Amygdala (tissue), 56 donors: ENCODE measurements around the gene CMTR1.
"Not testable (repeated sequence)": the region's sequence is repeated elsewhere in the genome, so short reads cannot be mapped to it uniquely, and the experiment has no call there.

Source experiments
- DNase-seq, 56 donors: peaks; one replicate each; lab custom pipeline; 2025; lab: John Stamatoyannopoulos, UW

CMTR1 gene

GRCh38 chr6:37432590-37432915 is 468 bp upstream of the CMTR1 start:
- peak in 2 of 56 donors; percentile 28 to 43 for DNase-seq

- DNase-seq = peak in 13 of 56 donors; percentile 16 to 60 (median 39)
Measured at GRCh38 chr6:37433657-37434271, 743 bp downstream of the CMTR1 start.

- no peak for DNase-seq
Measured at GRCh38 chr6:37435373-37435772, 2.4 kb downstream of the CMTR1 start.

- no peak for DNase-seq
Measured at GRCh38 chr6:37435816-37436215, 2.8 kb downstream of the CMTR1 start.

- no peak for DNase-seq
Measured at GRCh38 chr6:37438930-37439329, 5.9 kb downstream of the CMTR1 start.

- no peak for DNase-seq
Measured at GRCh38 chr6:37441651-37442050, 8.6 kb downstream of the CMTR1 start.

- no peak for DNase-seq
Measured at GRCh38 chr6:37442416-37443215, 9.6 kb downstream of the CMTR1 start.

GRCh38 chr6:37443216-37443542 is 10.2 kb downstream of the CMTR1 start:
- not testable (repeated sequence) for DNase-seq

- DNase-seq = no peak
Measured at GRCh38 chr6:37449984-37450383, 17.0 kb downstream of the CMTR1 start.

GRCh38 chr6:37451441-37452193 is 18.6 kb downstream of the CMTR1 start:
- DNase-seq = peak in 3 of 56 donors; percentile 3 to 17 (median 10)

- no peak for DNase-seq
Measured at GRCh38 chr6:37452522-37452921, 19.5 kb downstream of the CMTR1 start.

- no peak for DNase-seq
Measured at GRCh38 chr6:37454420-37455140, 21.6 kb downstream of the CMTR1 start.

GRCh38 chr6:37456126-37456525 is 23.1 kb downstream of the CMTR1 start:
- no peak for DNase-seq

GRCh38 chr6:37456816-37457560 is 24.0 kb downstream of the CMTR1 start:
- peak in 21 of 56 donors; percentile 6 to 41 (median 21) for DNase-seq

GRCh38 chr6:37459981-37460800 is 27.2 kb downstream of the CMTR1 start:
- no peak for DNase-seq

- DNase-seq = no peak
Measured at GRCh38 chr6:37460805-37461204, 27.8 kb downstream of the CMTR1 start.

GRCh38 chr6:37463110-37463509 is 30.1 kb downstream of the CMTR1 start:
- DNase-seq = no peak

- DNase-seq = no peak
Measured at GRCh38 chr6:37467718-37468117, 34.7 kb downstream of the CMTR1 start.

GRCh38 chr6:37473364-37474095 is 40.5 kb downstream of the CMTR1 start:
- DNase-seq = peak in 9 of 56 donors; percentile 13 to 44 (median 26)
